OCI-LY1 (cell line): ENCODE data around the gene VWA2.

ENCODE experiments used
- H2AFZ ChIP-seq: fragments of 200-600 bp; sonication (generic), shearing (Covaris generic); 2 replicates; pipeline ENCODE4 v1.6.0; 2014; ENCODE audit warnings: antibody characterized with exemption, mild to moderate bottlenecking, low read length
- H3F3A ChIP-seq: fragments of 200-600 bp; sonication (generic), shearing (Covaris generic); 2 replicates; pipeline ENCODE4 v1.6.0; 2014; ENCODE audit warnings: mild to moderate bottlenecking, antibody characterized with exemption, low read length, moderate library complexity; ENCODE audit not compliant: insufficient read depth
- H3K27ac ChIP-seq: fragments of 200-600 bp; sonication (generic); 2 replicates; pipeline ENCODE4 v1.5.1; 2014; ENCODE audit warnings: low read length, mixed run types, mild to moderate bottlenecking, low read depth; ENCODE audit not compliant: poor library complexity, severe bottlenecking
- H3K27me3 ChIP-seq: fragments of 200-600 bp; sonication (generic); 2 replicates; pipeline ENCODE4 v1.6.0; 2014; ENCODE audit warnings: antibody characterized with exemption, mild to moderate bottlenecking, low read length, moderate library complexity; ENCODE audit not compliant: insufficient read depth
- H3K36me3 ChIP-seq: fragments of 200-600 bp; sonication (generic); 2 replicates; pipeline ENCODE4 v1.6.1; 2014; ENCODE audit warnings: mild to moderate bottlenecking, antibody characterized with exemption, low read length, moderate library complexity, mixed read lengths; ENCODE audit not compliant: insufficient read depth
- H3K4me1 ChIP-seq: fragments of 200-600 bp; sonication (generic); 2 replicates; pipeline ENCODE4 v1.5.1; 2014; ENCODE audit warnings: mild to moderate bottlenecking, low read length, moderate library complexity; ENCODE audit not compliant: insufficient read depth, severe bottlenecking
- H3K4me2 ChIP-seq: fragments of 200-600 bp; sonication (generic), shearing (Covaris generic); 2 replicates; pipeline ENCODE4 v1.6.1; 2014; ENCODE audit warnings: low read length
- H3K4me3 ChIP-seq: fragments of 200-600 bp; sonication (generic); 2 replicates; pipeline ENCODE4 v1.5.1; 2014; ENCODE audit warnings: low read length, low read depth, mild to moderate bottlenecking, mixed read lengths; ENCODE audit not compliant: poor library complexity, severe bottlenecking
- H3K79me2 ChIP-seq: fragments of 200-600 bp; shearing (Covaris generic); 2 replicates; pipeline ENCODE4 v1.6.1; 2016; ENCODE audit warnings: mixed run types, low read length, mixed read lengths; ENCODE audit not compliant: insufficient read depth
- H3K9ac ChIP-seq: fragments of 200-600 bp; sonication (generic), shearing (Covaris generic); 2 replicates; pipeline ENCODE4 v1.6.1; 2014; ENCODE audit warnings: mild to moderate bottlenecking, low read length, mixed read lengths
- H3K9me2 ChIP-seq: fragments of 200-600 bp; sonication (generic), shearing (Covaris generic); 2 replicates; pipeline ENCODE4 v1.6.1; 2014; ENCODE audit warnings: low read depth, mild to moderate bottlenecking, low read length, mixed read lengths
- H3K9me3 ChIP-seq: fragments of 200-600 bp; shearing (Covaris generic); 2 replicates; pipeline ENCODE4 v1.6.1; 2014; ENCODE audit warnings: low read length, mixed read lengths
- H4K20me1 ChIP-seq: fragments of 200-600 bp; sonication (generic), shearing (Covaris generic); 2 replicates; pipeline ENCODE4 v1.6.0; 2016; ENCODE audit warnings: mild to moderate bottlenecking, low read length; ENCODE audit not compliant: insufficient read depth
- EZH2 ChIP-seq: fragments of 200-600 bp; sonication (generic), shearing (Covaris generic); IDR thresholded peaks from 2 replicates; pipeline ENCODE4 v1.8.0; 2017; ENCODE audit warnings: borderline replicate concordance, mixed run types, mild to moderate bottlenecking, antibody characterized with exemption, low read length, moderate library complexity, mixed read lengths
- TF ChIP-seq, protein P1 (sequence below): fragments of 200-600 bp; sonication (generic), shearing (Covaris generic); IDR thresholded peaks from 2 replicates; pipeline ENCODE4 v1.5.1; 2017; ENCODE audit warnings: mild to moderate bottlenecking, antibody characterized with exemption, low read length, moderate library complexity, mixed read lengths

Gene VWA2

GRCh38 chr10:114246679-114247305 is 7.7 kb downstream of the VWA2 start:
- Histone ChIP-seq H3K9me2 (no peaks in the 10 kb centered on the region), H3K27me3 (no peaks in the 10 kb centered on the region), H2AFZ (no peak overlapping the region), H3F3A (no peaks in the 10 kb centered on the region), H3K4me1 (no peaks in the 10 kb centered on the region), H3K9me3 (no peaks in the 10 kb centered on the region), H3K9ac (no peak overlapping the region), H4K20me1 (no peaks in the 10 kb centered on the region), H3K4me3 (no peak overlapping the region), H3K4me2 (no peak overlapping the region), H3K79me2 (no peaks in the 10 kb centered on the region), H3K36me3 (no peaks in the 10 kb centered on the region), H3K27ac (no peak overlapping the region)
- TF ChIP-seq, protein P1, sequence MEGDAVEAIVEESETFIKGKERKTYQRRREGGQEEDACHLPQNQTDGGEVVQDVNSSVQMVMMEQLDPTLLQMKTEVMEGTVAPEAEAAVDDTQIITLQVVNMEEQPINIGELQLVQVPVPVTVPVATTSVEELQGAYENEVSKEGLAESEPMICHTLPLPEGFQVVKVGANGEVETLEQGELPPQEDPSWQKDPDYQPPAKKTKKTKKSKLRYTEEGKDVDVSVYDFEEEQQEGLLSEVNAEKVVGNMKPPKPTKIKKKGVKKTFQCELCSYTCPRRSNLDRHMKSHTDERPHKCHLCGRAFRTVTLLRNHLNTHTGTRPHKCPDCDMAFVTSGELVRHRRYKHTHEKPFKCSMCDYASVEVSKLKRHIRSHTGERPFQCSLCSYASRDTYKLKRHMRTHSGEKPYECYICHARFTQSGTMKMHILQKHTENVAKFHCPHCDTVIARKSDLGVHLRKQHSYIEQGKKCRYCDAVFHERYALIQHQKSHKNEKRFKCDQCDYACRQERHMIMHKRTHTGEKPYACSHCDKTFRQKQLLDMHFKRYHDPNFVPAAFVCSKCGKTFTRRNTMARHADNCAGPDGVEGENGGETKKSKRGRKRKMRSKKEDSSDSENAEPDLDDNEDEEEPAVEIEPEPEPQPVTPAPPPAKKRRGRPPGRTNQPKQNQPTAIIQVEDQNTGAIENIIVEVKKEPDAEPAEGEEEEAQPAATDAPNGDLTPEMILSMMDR: no peak
- TF ChIP-seq EZH2: no peak

GRCh38 chr10:114250236-114250635 is 11.2 kb downstream of the VWA2 start:
- no peaks in the 10 kb centered on the region for H3K4me1 ChIP-seq
- H2AFZ ChIP-seq: no peak overlapping the region
- H3K27me3 ChIP-seq: no peaks in the 10 kb centered on the region
- no peak overlapping the region for H3K27ac ChIP-seq
- H3K79me2 ChIP-seq: no peaks in the 10 kb centered on the region
- no peaks in the 10 kb centered on the region for H3F3A ChIP-seq
- no peak overlapping the region for H3K9ac ChIP-seq
- no peaks in the 10 kb centered on the region for H4K20me1 ChIP-seq
- no peaks in the 10 kb centered on the region for H3K9me2 ChIP-seq
- no peak overlapping the region for H3K4me3 ChIP-seq
- no peaks in the 10 kb centered on the region for H3K9me3 ChIP-seq
- H3K4me2 ChIP-seq: no peak overlapping the region
- TF ChIP-seq EZH2: no peak
- TF ChIP-seq, protein P1: no peak
- no peaks in the 10 kb centered on the region for H3K36me3 ChIP-seq

DNA sequence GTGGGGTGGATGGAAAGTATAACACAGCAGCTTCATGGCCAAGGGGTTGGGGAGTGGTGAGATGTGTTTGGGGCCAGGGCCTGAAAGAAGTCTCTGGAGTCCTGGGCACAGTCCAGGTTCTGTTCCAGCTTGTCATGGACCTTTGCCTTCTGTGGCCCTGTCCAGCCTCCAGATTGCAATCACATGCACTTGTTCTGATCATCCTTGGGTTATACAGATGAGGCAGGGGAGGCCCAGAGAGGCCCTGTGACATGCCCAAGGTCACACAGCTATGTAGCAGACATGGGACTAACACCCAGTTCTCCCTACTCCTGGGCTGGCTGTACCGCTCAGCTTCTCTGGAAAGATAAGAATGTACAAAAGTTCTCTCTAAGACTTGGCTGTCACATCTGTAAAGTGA is 11.7 kb downstream of the VWA2 start:
- no peaks in the 10 kb centered on the region for H3K36me3 ChIP-seq
- no peak overlapping the region for H3K4me2 ChIP-seq
- no peak overlapping the region for H3K9ac ChIP-seq
- H3K79me2 ChIP-seq: no peaks in the 10 kb centered on the region
- no peaks in the 10 kb centered on the region for H3K9me2 ChIP-seq
- no peak overlapping the region for H2AFZ ChIP-seq
- H3K4me3 ChIP-seq: no peak overlapping the region
- no peaks in the 10 kb centered on the region for H3K4me1 ChIP-seq
- no peaks in the 10 kb centered on the region for H4K20me1 ChIP-seq
- H3K9me3 ChIP-seq: no peaks in the 10 kb centered on the region
- TF ChIP-seq, protein P1: no peak
- TF ChIP-seq EZH2: no peak
- H3K27me3 ChIP-seq: no peaks in the 10 kb centered on the region
- no peaks in the 10 kb centered on the region for H3F3A ChIP-seq
- no peak overlapping the region for H3K27ac ChIP-seq
